Panc1 (cell line): ENCODE data around the gene NKAIN4. TPM values are rescaled to one million over a fixed set of nuclear protein-coding genes. Genes with fewer than 3 reads are reported as not detected.
A peak's percentile ranks its signal among the peaks of the same experiment; 100 is the strongest.

ENCODE experiments used
- ATAC-seq: fragments of 200-7000 bp; cut with Tn5 transposase; 2 replicates; pipeline ENCODE4 v1.9.1; 2020; ENCODE audit warnings: mild to moderate bottlenecking, moderate library complexity
- BruUV-seq: library from RNA; stranded (reverse); fragments of 400-500 nt; replicated peaks from 2 replicates; lab custom pipeline; 2021; lab: Mats Ljungman, UMichigan
- CTCF ChIA-PET: fragments of 300-600 bp; sonication (Branson Sonifier 250); formaldehyde crosslinking; loops from one replicate; lab custom pipeline; 2022; ENCODE audit warnings: antibody characterized with exemption; lab: Charles Lee
- POLR2A ChIA-PET: fragments of 300-600 bp; sonication (Branson Sonifier 250); formaldehyde crosslinking; loops from one replicate; lab custom pipeline; 2022; ENCODE audit warnings: antibody characterized with exemption; lab: Charles Lee
- DNase-seq: peaks from one replicate; pipeline ENCODE4 v3.0.0-alpha.2; 2010; ENCODE audit warnings: low read depth, low spot score
- H3K27ac ChIP-seq: 2 replicates; pipeline ENCODE4 v1.5.1; 2011; ENCODE audit warnings: mild to moderate bottlenecking, low read length, inconsistent platforms
- H3K27me3 ChIP-seq: fragments of 200-500 bp; sonication (Bioruptor generic); 2 replicates; pipeline ENCODE4 v1.6.0; 2014; ENCODE audit warnings: low read length, inconsistent platforms; ENCODE audit not compliant: control insufficient read depth, insufficient read depth
- H3K36me3 ChIP-seq: fragments of 200-500 bp; sonication (Bioruptor generic); 2 replicates; pipeline ENCODE4 v1.5.1; 2014; ENCODE audit warnings: inconsistent platforms, mild to moderate bottlenecking, low read length, moderate library complexity; ENCODE audit not compliant: control insufficient read depth, insufficient read depth
- H3K4me1 ChIP-seq: 2 replicates; pipeline ENCODE4 v1.5.1; 2011; ENCODE audit warnings: inconsistent platforms, mild to moderate bottlenecking, low read length, moderate library complexity; ENCODE audit not compliant: control insufficient read depth, insufficient read depth
- H3K4me3 ChIP-seq, 2 experiments: 2 replicates each; pipeline ENCODE4 v1.5.1; 2011 to 2012; ENCODE audit warnings: low read depth in 2 of 2, low read length in 2 of 2, mild to moderate bottlenecking in 2 of 2, inconsistent platforms in 1 of 2, moderate library complexity in 1 of 2
- H3K9me3 ChIP-seq: fragments of 200-500 bp; sonication (Bioruptor generic); 2 replicates; pipeline ENCODE4 v1.5.1; 2014; ENCODE audit warnings: low read depth, mild to moderate bottlenecking, inconsistent platforms, low read length, moderate library complexity; ENCODE audit not compliant: control insufficient read depth, insufficient read depth
- CTCF ChIP-seq: fragments of 450-650 bp; IDR thresholded peaks from 2 replicates; pipeline ENCODE4 v1.5.1; 2017; ENCODE audit warnings: mild to moderate bottlenecking
- POLR2AphosphoS5 ChIP-seq: IDR thresholded peaks from 2 replicates; pipeline ENCODE4 v1.6.1; 2012; ENCODE audit warnings: mild to moderate bottlenecking, low read depth, low read length, moderate library complexity
- SIN3A ChIP-seq: IDR thresholded peaks from 2 replicates; pipeline ENCODE4 v1.6.1; 2012; ENCODE audit warnings: low read depth, mild to moderate bottlenecking, low read length, moderate library complexity, borderline replicate concordance; ENCODE audit not compliant: insufficient read depth
- TCF7L2 ChIP-seq: IDR thresholded peaks from 2 replicates; pipeline ENCODE4 v1.6.1; 2011; ENCODE audit warnings: mild to moderate bottlenecking, low read depth, low read length, inconsistent platforms
- in situ Hi-C: cut with HindIII; loops from 2 replicates; pipeline ENCODE4 v1.10.0; 2016; ENCODE audit warnings: low sequenced_read_pairs, low pct_unique_long_range_greater_than_20kb
- intact Hi-C: fragments of 100-400 bp; cut with micrococcal nuclease; formaldehyde crosslinking; loops from one replicate; pipeline ENCODE4 v1.10.0; 2022; ENCODE audit not compliant: unreplicated experiment
- total RNA-seq: library from RNA; stranded (reverse); gene quantifications from one replicate; pipeline ENCODE4 v1.2.1, GENCODE V29; 2021; ENCODE audit not compliant: unreplicated experiment
- TF ChIP-seq, protein P1 (sequence below), 2 experiments: IDR thresholded peaks; 2 replicates each; pipeline ENCODE4 v1.6.1; 2011 to 2012; ENCODE audit warnings: low read depth in 2 of 2, control low read depth in 1 of 2, low read length in 1 of 2, mild to moderate bottlenecking in 1 of 2, moderate library complexity in 1 of 2; ENCODE audit not compliant: insufficient read depth in 1 of 2

The NKAIN4 gene
- total RNA-seq, 1 experiment from 2014 or later = 5.5 TPM

DNA sequence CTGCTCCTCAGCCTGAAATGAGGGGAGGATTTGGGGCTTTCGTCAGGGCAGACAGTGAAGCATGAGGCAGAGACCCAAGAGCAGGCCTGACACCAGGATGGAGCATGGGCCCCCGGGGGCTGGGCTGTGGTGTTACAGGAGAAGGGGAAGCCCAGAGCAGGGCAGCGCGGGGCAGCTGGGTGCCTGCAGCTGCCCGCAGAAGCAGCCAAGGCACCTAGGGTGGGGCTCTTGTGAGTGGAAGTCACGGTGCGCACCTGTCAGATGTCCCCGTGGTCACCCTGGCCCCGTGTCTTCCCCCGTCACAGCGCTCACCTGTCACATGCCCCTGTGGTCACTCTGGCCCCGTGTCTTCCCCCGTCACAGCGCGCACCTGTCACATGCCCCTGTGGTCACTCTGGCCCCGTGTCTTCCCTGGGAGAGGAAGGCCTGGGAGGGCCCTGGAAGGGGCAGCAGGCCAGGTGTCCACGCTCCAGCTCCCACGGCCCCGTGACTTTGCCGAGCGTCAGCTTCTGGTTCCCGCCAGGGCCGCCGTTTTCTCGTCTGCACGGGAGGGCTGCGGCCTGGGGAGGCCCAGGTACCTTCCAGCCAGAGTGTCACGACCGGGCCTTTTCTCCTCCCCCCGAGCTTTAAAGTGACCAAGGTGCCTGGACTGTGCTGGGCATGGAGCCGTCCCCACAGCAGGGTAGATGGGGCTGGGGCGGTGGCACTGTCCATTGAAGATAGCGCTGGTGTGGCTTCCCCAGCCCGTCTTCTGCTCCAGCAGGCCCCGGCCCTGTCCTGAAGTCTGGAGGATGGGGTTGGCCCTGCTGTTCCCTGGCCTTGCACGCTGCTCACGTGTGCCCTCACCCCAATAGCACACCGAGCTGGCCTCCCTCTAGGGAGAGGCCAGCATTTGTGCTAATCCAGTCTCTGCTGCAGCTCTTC lies 27.7 kb upstream of the NKAIN4 start:
- no peak overlapping the region for H3K4me3 ChIP-seq
- no peaks in the 10 kb centered on the region for H3K4me1 ChIP-seq
- DNase-seq (no peak), ATAC-seq (no peak)
- POLR2A ChIA-PET = no interaction called here
- intact Hi-C loops = no loop called here
- H3K9me3 ChIP-seq = no peaks in the 10 kb centered on the region
- no TSS peak for BruUV-seq
- CTCF ChIA-PET = interaction anchor here (0.6 to 1.8 kb wide), 2 partner anchors 58 to 413 kb away, joined by 5 read pairs; no protein-coding TSS in a partner anchor
- no peaks in the 10 kb centered on the region for H3K27me3 ChIP-seq
- in situ Hi-C loops = loop anchor here (25.0 kb wide), 1 partner anchor 105 kb away; no protein-coding TSS in a partner anchor
- no peaks in the 10 kb centered on the region; the same call in none of the 2 replicates for H3K36me3 ChIP-seq
- TF ChIP-seq CTCF (no peak), SIN3A (no peak), POLR2AphosphoS5 (no peak), TCF7L2 (no peak)
- TF ChIP-seq, protein P1, sequence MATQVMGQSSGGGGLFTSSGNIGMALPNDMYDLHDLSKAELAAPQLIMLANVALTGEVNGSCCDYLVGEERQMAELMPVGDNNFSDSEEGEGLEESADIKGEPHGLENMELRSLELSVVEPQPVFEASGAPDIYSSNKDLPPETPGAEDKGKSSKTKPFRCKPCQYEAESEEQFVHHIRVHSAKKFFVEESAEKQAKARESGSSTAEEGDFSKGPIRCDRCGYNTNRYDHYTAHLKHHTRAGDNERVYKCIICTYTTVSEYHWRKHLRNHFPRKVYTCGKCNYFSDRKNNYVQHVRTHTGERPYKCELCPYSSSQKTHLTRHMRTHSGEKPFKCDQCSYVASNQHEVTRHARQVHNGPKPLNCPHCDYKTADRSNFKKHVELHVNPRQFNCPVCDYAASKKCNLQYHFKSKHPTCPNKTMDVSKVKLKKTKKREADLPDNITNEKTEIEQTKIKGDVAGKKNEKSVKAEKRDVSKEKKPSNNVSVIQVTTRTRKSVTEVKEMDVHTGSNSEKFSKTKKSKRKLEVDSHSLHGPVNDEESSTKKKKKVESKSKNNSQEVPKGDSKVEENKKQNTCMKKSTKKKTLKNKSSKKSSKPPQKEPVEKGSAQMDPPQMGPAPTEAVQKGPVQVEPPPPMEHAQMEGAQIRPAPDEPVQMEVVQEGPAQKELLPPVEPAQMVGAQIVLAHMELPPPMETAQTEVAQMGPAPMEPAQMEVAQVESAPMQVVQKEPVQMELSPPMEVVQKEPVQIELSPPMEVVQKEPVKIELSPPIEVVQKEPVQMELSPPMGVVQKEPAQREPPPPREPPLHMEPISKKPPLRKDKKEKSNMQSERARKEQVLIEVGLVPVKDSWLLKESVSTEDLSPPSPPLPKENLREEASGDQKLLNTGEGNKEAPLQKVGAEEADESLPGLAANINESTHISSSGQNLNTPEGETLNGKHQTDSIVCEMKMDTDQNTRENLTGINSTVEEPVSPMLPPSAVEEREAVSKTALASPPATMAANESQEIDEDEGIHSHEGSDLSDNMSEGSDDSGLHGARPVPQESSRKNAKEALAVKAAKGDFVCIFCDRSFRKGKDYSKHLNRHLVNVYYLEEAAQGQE (IDR thresholded peaks at IDR 0.05; ENCODE audit: insufficient read depth in 1 of 2, low read depth in 2 of 2, low read length in 1 of 2) = no peak
- no peak overlapping the region for H3K27ac ChIP-seq

GRCh38 chr20:63280929-63281545 lies 26.8 kb upstream of the NKAIN4 start:
- in situ Hi-C loops (loop anchor here (25.0 kb wide), 1 partner anchor 106 kb away; no protein-coding TSS in a partner anchor), intact Hi-C loops (no loop called here)
- ChIA-PET CTCF (interaction anchor here (0.6 to 1.8 kb wide), 2 partner anchors 57 to 412 kb away, joined by 5 read pairs; no protein-coding TSS in a partner anchor), POLR2A (interaction anchor here (0.6 kb wide), 1 partner anchor 9 kb away, joined by 3 read pairs; no protein-coding TSS in a partner anchor)
- Histone ChIP-seq H3K36me3 (no peaks in the 10 kb centered on the region; the same call in none of the 2 replicates), H3K27me3 (no peaks in the 10 kb centered on the region), H3K9me3 (no peaks in the 10 kb centered on the region), H3K4me1 (no peaks in the 10 kb centered on the region), H3K27ac (no peak overlapping the region), H3K4me3 (no peak overlapping the region)
- peak; percentile 58; the same call in 1 of the 2 replicates for ATAC-seq
- TF ChIP-seq POLR2AphosphoS5 = no peak
- peak; percentile 70; the same call in 1 of the 2 replicates for TF ChIP-seq CTCF
- BruUV-seq = no TSS peak
- DNase-seq = no peak
